ENCODE measurements around the gene AFDN.

- no peak for TF ChIP-seq CTCF (IDR thresholded peaks at IDR 0.05)
- no peak for TF ChIP-seq POLR2A (IDR thresholded peaks at IDR 0.05)
These were observed 182.6 kb downstream of the AFDN start for GRCh38 chr6:168009331-168009730.

Measured in suprapubic skin (tissue), 3 donors.